Hepatocyte (in vitro differentiated cells): ENCODE data around the gene ZNF532. TPM values are rescaled to one million over a fixed set of nuclear protein-coding genes. Genes with fewer than 3 reads are reported as not detected.

ENCODE experiments used
- DNase-seq: peaks from one replicate; pipeline ENCODE4 v3.0.0-alpha.2; 2016; ENCODE audit warnings: low spot score
- H2AFZ ChIP-seq: fragments of 200-600 bp; sonication (generic); 2 replicates; pipeline ENCODE4 v1.6.0; 2016; ENCODE audit warnings: antibody characterized with exemption, mild to moderate bottlenecking
- H3K27ac ChIP-seq: fragments of 200-600 bp; sonication (generic); 2 replicates; pipeline ENCODE4 v1.5.1; 2016; ENCODE audit warnings: mild to moderate bottlenecking
- H3K27me3 ChIP-seq: fragments of 200-600 bp; sonication (generic); 2 replicates; pipeline ENCODE4 v1.6.1; 2016
- H3K36me3 ChIP-seq: fragments of 200-600 bp; sonication (generic); replicated peaks from 2 replicates; pipeline ENCODE4 v1.5.1; 2016; ENCODE audit warnings: low read depth; ENCODE audit not compliant: insufficient read depth
- H3K4me1 ChIP-seq: fragments of 200-600 bp; sonication (generic); 2 replicates; pipeline ENCODE4 v1.5.1; 2016; ENCODE audit warnings: mild to moderate bottlenecking, moderate library complexity; ENCODE audit not compliant: insufficient read depth
- H3K4me2 ChIP-seq: fragments of 200-600 bp; sonication (generic); 2 replicates; pipeline ENCODE4 v1.6.0; 2016
- H3K4me3 ChIP-seq: fragments of 200-600 bp; sonication (generic); 2 replicates; pipeline ENCODE4 v1.5.1; 2016; ENCODE audit warnings: mild to moderate bottlenecking
- H3K79me2 ChIP-seq: fragments of 200-600 bp; sonication (generic); 2 replicates; pipeline ENCODE4 v1.6.0; 2017; ENCODE audit warnings: mild to moderate bottlenecking
- H3K9me2 ChIP-seq: fragments of 200-600 bp; sonication (generic); replicated peaks from 2 replicates; pipeline ENCODE4 v1.6.0; 2017; ENCODE audit warnings: mild to moderate bottlenecking; ENCODE audit not compliant: insufficient read depth
- H3K9me3 ChIP-seq: fragments of 200-600 bp; sonication (generic); 2 replicates; pipeline ENCODE4 v1.5.1; 2016; ENCODE audit warnings: low read depth, mild to moderate bottlenecking
- H4K20me1 ChIP-seq: fragments of 200-600 bp; sonication (generic); 2 replicates; pipeline ENCODE4 v1.6.0; 2016; ENCODE audit warnings: mild to moderate bottlenecking; ENCODE audit not compliant: insufficient read depth, poor library complexity, severe bottlenecking
- EZH2 ChIP-seq: fragments of 200-600 bp; sonication (generic); IDR thresholded peaks from 2 replicates; pipeline ENCODE4 v1.6.1; 2016; ENCODE audit warnings: antibody characterized with exemption, mild to moderate bottlenecking, borderline replicate concordance
- EZH2phosphoT487 ChIP-seq: fragments of 200-600 bp; sonication (generic); IDR thresholded peaks from one replicate; pipeline ENCODE4 v1.6.1; 2018; ENCODE audit warnings: antibody characterized with exemption, mild to moderate bottlenecking, low read depth, moderate library complexity; ENCODE audit not compliant: unreplicated experiment, severe bottlenecking
- WGBS: methylation state at CpG from one replicate; pipeline ENCODE4 v1.1.6; 2016; ENCODE audit warnings: low lambda C conversion rate; ENCODE audit errors: missing lambda C conversion rate; 5-methylcytosine and 5-hydroxymethylcytosine counted together
- polyA plus RNA-seq: library from polyadenylated mRNA; unstranded; fragments of >200 nt; fragmentation: Nextera tagmentation; extraction: Ambion mirVana; gene quantifications from 2 replicates; pipeline ENCODE4 v1.2.1, GENCODE V29; 2016
- total RNA-seq: library from RNA; depleted of rRNA; stranded (reverse); fragments of >200 nt; gene quantifications from 2 replicates; pipeline ENCODE4 v1.2.3, GENCODE V29; 2014
- TF ChIP-seq, protein P1 (sequence below): fragments of 200-600 bp; sonication (generic); IDR thresholded peaks from 2 replicates; pipeline ENCODE4 v1.5.1; 2016; ENCODE audit warnings: antibody characterized with exemption, mild to moderate bottlenecking; ENCODE audit not compliant: poor library complexity

ZNF532 gene
- total and polyA plus RNA-seq, 2 experiments from 2014 or later = 15.9 to 36.5 TPM

- H3K27me3 ChIP-seq = no peaks in the 10 kb centered on the region
- no peak overlapping the region for H2AFZ ChIP-seq
- no peaks in the 10 kb centered on the region for H4K20me1 ChIP-seq
- peaks cover 8% of the 10 kb centered on the region for H3K4me1 ChIP-seq
- no peaks in the 10 kb centered on the region for H3K9me2 ChIP-seq
- no peak for DNase-seq
- H3K27ac ChIP-seq = no peak overlapping the region
- H3K9me3 ChIP-seq = no peaks in the 10 kb centered on the region
- 92% methylated on average over 8 of the region's 8 CpGs for WGBS
- H3K36me3 ChIP-seq = no peaks in the 10 kb centered on the region
- H3K4me3 ChIP-seq = no peak overlapping the region
- H3K79me2 ChIP-seq = no peaks in the 10 kb centered on the region
- TF ChIP-seq EZH2 (no peak), EZH2phosphoT487 (no peak)
- TF ChIP-seq, protein P1, sequence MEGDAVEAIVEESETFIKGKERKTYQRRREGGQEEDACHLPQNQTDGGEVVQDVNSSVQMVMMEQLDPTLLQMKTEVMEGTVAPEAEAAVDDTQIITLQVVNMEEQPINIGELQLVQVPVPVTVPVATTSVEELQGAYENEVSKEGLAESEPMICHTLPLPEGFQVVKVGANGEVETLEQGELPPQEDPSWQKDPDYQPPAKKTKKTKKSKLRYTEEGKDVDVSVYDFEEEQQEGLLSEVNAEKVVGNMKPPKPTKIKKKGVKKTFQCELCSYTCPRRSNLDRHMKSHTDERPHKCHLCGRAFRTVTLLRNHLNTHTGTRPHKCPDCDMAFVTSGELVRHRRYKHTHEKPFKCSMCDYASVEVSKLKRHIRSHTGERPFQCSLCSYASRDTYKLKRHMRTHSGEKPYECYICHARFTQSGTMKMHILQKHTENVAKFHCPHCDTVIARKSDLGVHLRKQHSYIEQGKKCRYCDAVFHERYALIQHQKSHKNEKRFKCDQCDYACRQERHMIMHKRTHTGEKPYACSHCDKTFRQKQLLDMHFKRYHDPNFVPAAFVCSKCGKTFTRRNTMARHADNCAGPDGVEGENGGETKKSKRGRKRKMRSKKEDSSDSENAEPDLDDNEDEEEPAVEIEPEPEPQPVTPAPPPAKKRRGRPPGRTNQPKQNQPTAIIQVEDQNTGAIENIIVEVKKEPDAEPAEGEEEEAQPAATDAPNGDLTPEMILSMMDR = no peak
- no peak overlapping the region for H3K4me2 ChIP-seq
These were observed 114.2 kb downstream of the ZNF532 start for GRCh38 chr18:58978916-58979315.

- TF ChIP-seq, protein P1 = no peak
- no peak for TF ChIP-seq EZH2phosphoT487
- TF ChIP-seq EZH2 = no peak
- WGBS = 90% methylated on average over 6 of the region's 6 CpGs
- Histone ChIP-seq H2AFZ (no peak overlapping the region), H4K20me1 (no peaks in the 10 kb centered on the region), H3K27ac (no peak overlapping the region), H3K4me3 (no peak overlapping the region), H3K36me3 (no peaks in the 10 kb centered on the region), H3K9me3 (no peaks in the 10 kb centered on the region), H3K27me3 (no peaks in the 10 kb centered on the region), H3K9me2 (no peaks in the 10 kb centered on the region), H3K4me1 (peaks cover 8% of the 10 kb centered on the region), H3K4me2 (no peak overlapping the region), H3K79me2 (no peaks in the 10 kb centered on the region)
- DNase-seq = no peak
These were observed 114.9 kb downstream of the ZNF532 start for GRCh38 chr18:58979615-58980014.

DNA sequence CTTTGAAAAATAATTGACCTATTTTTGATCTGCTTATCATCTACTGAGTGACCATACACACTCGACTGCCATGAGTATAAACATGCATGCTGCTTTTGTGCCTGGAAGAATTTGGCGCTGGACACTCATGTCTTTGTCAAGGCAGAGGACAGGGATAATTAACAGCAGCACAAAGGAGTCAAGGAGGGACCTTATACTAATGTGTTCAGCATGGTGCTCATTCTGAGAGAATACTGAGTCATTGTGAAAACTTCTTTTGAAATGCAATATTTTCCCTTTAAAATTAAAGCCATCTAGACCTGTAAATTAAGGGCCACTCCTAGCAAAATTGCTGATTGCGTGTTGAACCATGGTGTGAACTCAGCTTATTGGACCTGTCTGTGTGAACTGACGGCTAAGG is 116.3 kb downstream of the ZNF532 start:
- H3K9me3 ChIP-seq = no peaks in the 10 kb centered on the region
- TF ChIP-seq EZH2phosphoT487 (no peak), EZH2 (no peak)
- TF ChIP-seq, protein P1 = no peak
- H2AFZ ChIP-seq = no peak overlapping the region
- H3K27ac ChIP-seq = no peak overlapping the region
- H3K4me1 ChIP-seq = no peaks in the 10 kb centered on the region
- H3K79me2 ChIP-seq = no peaks in the 10 kb centered on the region
- H3K36me3 ChIP-seq = no peaks in the 10 kb centered on the region
- no peaks in the 10 kb centered on the region for H3K9me2 ChIP-seq
- no peak for DNase-seq
- no peaks in the 10 kb centered on the region for H4K20me1 ChIP-seq
- H3K4me3 ChIP-seq = no peak overlapping the region
- H3K27me3 ChIP-seq = no peaks in the 10 kb centered on the region
- 94% methylated on average over 4 of the region's 4 CpGs for WGBS
- no peak overlapping the region for H3K4me2 ChIP-seq
